Calu3 (cell line): ENCODE results near the gene CYLD. TPM values are rescaled to one million over a fixed set of nuclear protein-coding genes. Genes with fewer than 3 reads are reported as not detected.

Experiments used
- BruUV-seq: library from RNA; stranded (reverse); fragments of 400-500 nt; replicated peaks from 2 replicates; lab custom pipeline; 2021; lab: Mats Ljungman, UMichigan
- CTCF ChIA-PET: fragments of 300-600 bp; sonication (Branson Sonifier 250); formaldehyde crosslinking; loops from one replicate; lab custom pipeline; 2022; ENCODE audit warnings: antibody characterized with exemption; lab: Charles Lee
- DNase-seq: peaks from one replicate; pipeline ENCODE4 v3.0.0; 2022
- H3K27ac Mint-ChIP-seq: one replicate; pipeline ENCODE4 v1.8.0; 2022; ENCODE audit warnings: mixed read lengths; ENCODE audit not compliant: unreplicated experiment
- H3K27me3 Mint-ChIP-seq: one replicate; pipeline ENCODE4 v1.8.0; 2022; ENCODE audit warnings: mixed read lengths; ENCODE audit not compliant: unreplicated experiment
- H3K36me3 Mint-ChIP-seq: one replicate; pipeline ENCODE4 v1.8.0; 2022; ENCODE audit warnings: mild to moderate bottlenecking, moderate library complexity, mixed read lengths; ENCODE audit not compliant: insufficient read depth, unreplicated experiment
- H3K4me1 Mint-ChIP-seq: one replicate; pipeline ENCODE4 v1.8.0; 2022; ENCODE audit warnings: mild to moderate bottlenecking, low read depth, mixed read lengths; ENCODE audit not compliant: unreplicated experiment
- H3K4me3 Mint-ChIP-seq: one replicate; pipeline ENCODE4 v1.8.0; 2022; ENCODE audit warnings: mild to moderate bottlenecking, low read depth, moderate library complexity, mixed read lengths; ENCODE audit not compliant: unreplicated experiment
- H3K9me3 Mint-ChIP-seq: one replicate; pipeline ENCODE4 v1.8.0; 2022; ENCODE audit warnings: low read depth, mixed read lengths; ENCODE audit not compliant: unreplicated experiment
- CTCF ChIP-seq: fragments of 200-600 bp; IDR thresholded peaks from one replicate; pipeline ENCODE4 v1.8.0; 2022; ENCODE audit warnings: antibody characterized with exemption; ENCODE audit not compliant: unreplicated experiment
- intact Hi-C: fragments of 100-400 bp; cut with micrococcal nuclease; formaldehyde crosslinking; loops from one replicate; pipeline ENCODE4 v1.10.0; 2022; ENCODE audit not compliant: unreplicated experiment
- total RNA-seq: library from RNA; stranded (reverse); gene quantifications from 2 replicates; pipeline ENCODE4 v1.2.3, GENCODE V29; 2022

CYLD gene
- total RNA-seq, 1 experiment from 2014 or later = 31.8 TPM

- H3K36me3 Mint-ChIP-seq = no peaks in the 10 kb centered on the region
- no peak overlapping the region for H3K4me3 Mint-ChIP-seq
- CTCF ChIA-PET = no interaction called here
- no peak overlapping the region for H3K27ac Mint-ChIP-seq
- H3K27me3 Mint-ChIP-seq = peaks cover 80% of the 10 kb centered on the region
- BruUV-seq = no TSS peak
- intact Hi-C loops = no loop called here
- TF ChIP-seq CTCF = no peak
- no peak for DNase-seq
- H3K9me3 Mint-ChIP-seq = no peaks in the 10 kb centered on the region
- no peaks in the 10 kb centered on the region for H3K4me1 Mint-ChIP-seq
Observed at GRCh38 chr16:50844840-50845239, 103.0 kb downstream of the CYLD start.

GRCh38 chr16:50845296-50845695, 103.4 kb downstream of the CYLD start:
- intact Hi-C loops = no loop called here
- TF ChIP-seq CTCF = no peak
- no peaks in the 10 kb centered on the region for H3K36me3 Mint-ChIP-seq
- H3K4me1 Mint-ChIP-seq = no peaks in the 10 kb centered on the region
- H3K27ac Mint-ChIP-seq = no peak overlapping the region
- no peak overlapping the region for H3K4me3 Mint-ChIP-seq
- H3K27me3 Mint-ChIP-seq = peaks cover 75% of the 10 kb centered on the region
- no peaks in the 10 kb centered on the region for H3K9me3 Mint-ChIP-seq
- no peak for DNase-seq
- no TSS peak for BruUV-seq
- CTCF ChIA-PET = no interaction called here

GRCh38 chr16:50846511-50846910, 104.6 kb downstream of the CYLD start:
- no peak for DNase-seq
- intact Hi-C loops = no loop called here
- BruUV-seq = no TSS peak

GRCh38 chr16:50847166-50847565, 105.3 kb downstream of the CYLD start:
- Mint-ChIP-seq H3K36me3 (no peaks in the 10 kb centered on the region), H3K27me3 (peaks cover 56% of the 10 kb centered on the region), H3K4me3 (no peak overlapping the region), H3K27ac (no peak overlapping the region), H3K9me3 (no peaks in the 10 kb centered on the region), H3K4me1 (no peaks in the 10 kb centered on the region)
- CTCF ChIA-PET = no interaction called here
- TF ChIP-seq CTCF = no peak
- BruUV-seq = no TSS peak
- intact Hi-C loops = no loop called here
- DNase-seq = no peak

More at GRCh38 chr16:50846511-50846910, 104.6 kb downstream of the CYLD start:
- Mint-ChIP-seq H3K4me3 (no peak overlapping the region), H3K27ac (no peak overlapping the region), H3K36me3 (no peaks in the 10 kb centered on the region), H3K27me3 (peaks cover 63% of the 10 kb centered on the region), H3K9me3 (no peaks in the 10 kb centered on the region), H3K4me1 (no peaks in the 10 kb centered on the region)
- CTCF ChIA-PET = interaction anchor here (1.1 kb wide), 1 partner anchor 14 kb away, joined by 4 read pairs; no protein-coding TSS in a partner anchor
- TF ChIP-seq CTCF = no peak
